ENCODE results near the gene CERS1.

Gene CERS1

DNA sequence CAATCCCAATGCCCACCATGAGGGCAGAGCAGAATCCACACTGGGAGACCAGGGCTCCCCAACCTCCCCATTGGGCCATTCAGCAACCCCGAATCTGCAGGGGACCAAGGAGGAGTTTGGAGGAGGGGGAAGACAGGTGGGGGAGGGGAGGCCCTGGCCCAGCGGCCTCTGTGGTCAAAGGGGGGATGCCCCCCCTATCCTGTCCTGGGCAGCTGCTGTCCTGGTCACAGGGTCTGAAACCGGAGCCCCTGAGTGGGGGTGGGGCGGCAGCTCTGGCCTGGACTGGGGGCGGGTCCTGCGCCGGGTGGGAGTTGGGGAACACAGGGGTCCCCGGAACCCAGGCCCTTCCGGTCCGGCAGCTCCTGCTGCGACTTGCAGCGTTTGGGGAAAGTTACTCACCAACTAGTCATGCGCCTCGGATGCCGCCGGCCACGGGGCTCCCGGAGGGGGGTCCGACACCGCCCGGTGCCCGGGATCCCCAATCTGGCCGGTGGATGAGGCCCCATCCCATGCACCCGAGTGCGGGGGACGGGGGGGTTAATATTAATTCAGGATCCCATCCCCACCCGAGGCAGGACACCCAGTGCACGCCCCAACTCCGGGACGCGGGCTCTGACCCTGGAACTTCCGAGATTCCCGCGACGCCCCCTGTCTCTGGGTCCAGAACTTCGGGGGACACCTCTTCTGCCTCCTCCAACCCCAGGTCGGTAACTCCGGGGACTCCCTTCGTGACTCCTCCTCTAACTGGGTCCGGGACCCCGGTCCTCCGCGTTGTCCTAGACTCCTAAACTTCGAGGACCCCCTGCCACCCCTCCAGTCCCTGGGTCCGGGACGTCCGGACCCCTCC, 44.2 kb upstream of the CERS1 start:
- peak overlapping the region; percentile 85 for H3K4me3 ChIP-seq (replicated peaks; ENCODE audit: low read depth, low read length)
- DNase-seq (ENCODE audit: extremely low read depth, low read depth) = no peak
- TF ChIP-seq, protein P1, sequence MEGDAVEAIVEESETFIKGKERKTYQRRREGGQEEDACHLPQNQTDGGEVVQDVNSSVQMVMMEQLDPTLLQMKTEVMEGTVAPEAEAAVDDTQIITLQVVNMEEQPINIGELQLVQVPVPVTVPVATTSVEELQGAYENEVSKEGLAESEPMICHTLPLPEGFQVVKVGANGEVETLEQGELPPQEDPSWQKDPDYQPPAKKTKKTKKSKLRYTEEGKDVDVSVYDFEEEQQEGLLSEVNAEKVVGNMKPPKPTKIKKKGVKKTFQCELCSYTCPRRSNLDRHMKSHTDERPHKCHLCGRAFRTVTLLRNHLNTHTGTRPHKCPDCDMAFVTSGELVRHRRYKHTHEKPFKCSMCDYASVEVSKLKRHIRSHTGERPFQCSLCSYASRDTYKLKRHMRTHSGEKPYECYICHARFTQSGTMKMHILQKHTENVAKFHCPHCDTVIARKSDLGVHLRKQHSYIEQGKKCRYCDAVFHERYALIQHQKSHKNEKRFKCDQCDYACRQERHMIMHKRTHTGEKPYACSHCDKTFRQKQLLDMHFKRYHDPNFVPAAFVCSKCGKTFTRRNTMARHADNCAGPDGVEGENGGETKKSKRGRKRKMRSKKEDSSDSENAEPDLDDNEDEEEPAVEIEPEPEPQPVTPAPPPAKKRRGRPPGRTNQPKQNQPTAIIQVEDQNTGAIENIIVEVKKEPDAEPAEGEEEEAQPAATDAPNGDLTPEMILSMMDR (IDR thresholded peaks at IDR 0.05; ENCODE audit: low read depth, low read length, missing control alignments) = no peak

DNA sequence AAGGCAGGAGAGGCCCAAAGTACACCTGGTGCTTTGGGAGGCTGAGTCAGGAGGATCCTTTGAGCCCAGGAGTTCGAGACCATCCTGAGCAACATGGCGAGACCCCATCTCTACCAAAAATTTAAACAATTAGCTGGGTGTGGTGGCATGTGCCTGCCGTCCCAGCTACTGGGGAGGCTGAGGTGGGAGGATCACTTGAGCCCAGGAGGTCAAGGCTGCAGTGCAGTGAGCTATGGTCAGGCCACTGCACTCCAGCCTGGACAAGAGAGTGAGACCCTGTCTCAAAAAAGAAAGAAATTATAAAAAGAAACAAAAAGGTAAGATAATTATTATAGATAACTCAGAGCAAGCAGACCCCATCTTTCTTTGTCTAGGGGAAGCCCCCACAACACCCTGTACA, 43.2 kb upstream of the CERS1 start:
- TF ChIP-seq, protein P1 (IDR thresholded peaks at IDR 0.05; ENCODE audit: low read depth, low read length, missing control alignments) = no peak
- DNase-seq (ENCODE audit: extremely low read depth, low read depth) = no peak
- H3K4me3 ChIP-seq (replicated peaks; ENCODE audit: low read depth, low read length) = peak overlapping the region; percentile 85

DNA sequence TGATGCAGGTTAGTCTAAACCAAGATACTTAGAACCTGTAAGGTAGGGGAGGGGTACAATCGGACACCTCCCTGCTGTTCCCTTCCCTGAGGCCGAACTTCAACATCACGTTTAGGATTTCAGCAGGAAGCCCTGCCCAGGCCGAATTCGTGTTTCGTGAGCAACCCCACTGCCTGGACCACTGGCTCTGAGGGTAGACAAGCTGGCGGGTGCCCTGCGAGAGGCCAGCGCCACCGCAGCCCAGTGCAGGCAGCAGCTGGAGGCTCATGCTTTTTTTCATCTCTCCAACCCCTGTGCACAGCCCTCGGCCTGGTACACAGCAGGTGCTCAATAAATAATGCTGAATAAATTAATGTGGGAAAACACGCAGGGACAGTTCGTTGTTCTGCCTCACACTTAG, 37.3 kb upstream of the CERS1 start:
- TF ChIP-seq, protein P1 (IDR thresholded peaks at IDR 0.05; ENCODE audit: low read depth, low read length, missing control alignments) = no peak
- no peak for DNase-seq (ENCODE audit: extremely low read depth, low read depth)
- no peak overlapping the region for H3K4me3 ChIP-seq (replicated peaks; ENCODE audit: low read depth, low read length)

DNA sequence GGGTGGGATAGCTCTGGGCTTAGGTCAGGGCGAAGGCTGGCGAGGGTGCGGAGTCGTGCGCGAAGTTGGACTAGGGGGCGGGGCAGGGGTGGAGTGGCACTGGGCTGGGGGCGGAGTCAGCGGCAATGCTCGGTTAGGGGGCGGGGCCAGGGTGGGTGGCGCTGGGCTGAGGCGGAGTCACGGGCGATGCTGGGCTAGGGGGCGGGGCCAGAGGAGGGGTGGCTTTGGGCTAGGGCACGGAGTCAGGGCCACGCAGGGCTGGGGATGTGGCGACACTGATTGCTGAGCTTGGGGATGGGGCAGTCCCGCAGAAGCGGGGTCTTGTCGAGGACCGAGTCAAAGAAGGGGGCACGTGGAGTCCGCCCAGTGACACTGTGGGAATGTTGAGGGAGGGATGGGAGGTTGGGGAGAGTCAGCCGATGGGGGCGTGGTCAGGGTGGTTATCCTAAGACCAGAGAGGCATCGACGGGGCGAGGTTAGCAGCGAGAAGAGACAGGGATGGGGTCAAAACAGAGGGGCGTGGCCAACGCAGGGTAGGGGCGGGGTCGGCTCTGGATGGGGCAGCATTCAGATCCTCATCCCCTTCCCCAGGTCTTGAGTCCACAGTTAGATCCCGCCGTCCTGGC, 36.4 kb upstream of the CERS1 start:
- no peak overlapping the region for H3K4me3 ChIP-seq (replicated peaks; ENCODE audit: low read depth, low read length)
- DNase-seq (ENCODE audit: extremely low read depth, low read depth) = no peak
- TF ChIP-seq, protein P1 (IDR thresholded peaks at IDR 0.05; ENCODE audit: low read depth, low read length, missing control alignments) = no peak

DNA sequence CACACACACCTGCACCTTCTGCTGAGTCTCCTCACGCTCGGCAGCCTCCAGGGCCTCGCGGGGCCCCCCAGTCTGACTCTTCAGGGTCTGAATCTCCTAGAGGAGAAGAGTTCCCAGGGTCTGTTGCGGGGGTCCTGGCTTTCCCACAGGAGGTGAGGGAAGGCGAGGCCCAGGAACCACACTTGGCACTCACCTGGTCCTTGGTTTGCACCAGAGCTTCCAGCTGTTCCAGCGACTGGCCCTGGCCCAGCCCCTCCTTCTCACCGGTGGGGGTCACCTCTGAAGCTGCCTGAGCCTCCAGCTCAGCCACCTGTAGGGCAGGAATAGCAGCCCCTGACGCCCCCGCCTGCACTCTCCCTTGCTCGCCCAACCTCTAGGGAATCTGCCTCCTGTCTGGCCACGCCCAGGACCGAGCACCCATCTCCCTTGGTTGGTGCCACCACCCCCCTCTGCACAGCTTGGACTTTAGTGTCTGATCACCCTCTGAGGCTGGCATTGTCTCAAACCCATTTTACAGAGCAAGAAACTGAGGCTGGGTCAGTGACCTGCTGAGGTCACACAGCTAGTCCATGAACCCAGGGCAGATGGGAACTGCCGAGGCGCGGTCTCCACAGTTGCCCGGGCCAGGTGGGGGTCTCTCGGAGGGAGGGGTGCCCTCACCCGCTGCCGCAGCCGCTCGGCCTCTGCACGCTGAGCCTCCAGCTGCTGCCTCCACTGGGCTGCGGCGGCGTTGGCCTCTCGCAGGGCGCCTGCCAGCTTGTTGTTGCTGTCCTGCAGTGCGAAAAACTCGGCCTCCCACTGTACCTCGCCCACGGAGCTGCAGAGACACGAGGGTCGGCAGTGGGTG, 35.6 kb upstream of the CERS1 start:
- H3K4me3 ChIP-seq (replicated peaks; ENCODE audit: low read depth, low read length) = no peak overlapping the region
- no peak for DNase-seq (ENCODE audit: extremely low read depth, low read depth)
- TF ChIP-seq, protein P1 (IDR thresholded peaks at IDR 0.05; ENCODE audit: low read depth, low read length, missing control alignments) = no peak

DNA sequence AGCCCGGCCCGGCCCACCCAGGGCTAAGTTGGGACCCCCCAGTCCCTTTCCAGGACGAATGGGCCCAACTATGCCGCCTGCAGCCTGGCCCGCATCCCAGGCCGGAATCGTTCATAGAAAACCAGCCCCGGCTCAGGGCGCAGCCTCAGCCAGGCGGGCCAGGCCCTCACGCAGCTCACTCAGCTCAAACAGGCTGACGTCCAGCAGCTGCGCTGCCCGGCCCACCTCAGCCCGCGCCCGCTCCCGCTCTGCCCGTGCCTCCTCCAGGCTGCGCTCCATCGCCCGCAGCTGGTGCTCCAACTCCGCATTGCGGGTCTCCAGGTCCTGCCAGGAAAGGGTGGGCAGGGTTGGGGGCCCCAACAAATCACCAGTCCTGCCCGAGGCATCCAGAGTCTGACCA, 33.4 kb upstream of the CERS1 start:
- H3K4me3 ChIP-seq (replicated peaks; ENCODE audit: low read depth, low read length) = no peak overlapping the region
- no peak for DNase-seq (ENCODE audit: extremely low read depth, low read depth)
- TF ChIP-seq, protein P1 (IDR thresholded peaks at IDR 0.05; ENCODE audit: low read depth, low read length, missing control alignments) = no peak
